SW 1271 (cell line): ENCODE results near the gene CALML4.
"Not testable (repeated sequence)": the region's sequence is repeated elsewhere in the genome, so short reads cannot be mapped to it uniquely, and the experiment has no call there.

Experiments used
- DNase-seq, 2 experiments: peaks; one replicate each; lab custom pipeline; 2025; lab: John Stamatoyannopoulos, UW

The CALML4 gene

GRCh38 chr15:68208136-68208535 lies 3.0 kb upstream of the CALML4 start:
- no peak for DNase-seq

GRCh38 chr15:68207176-68207935 lies 2.2 kb upstream of the CALML4 start:
- DNase-seq, result no peak

- no peak for DNase-seq
Observed at GRCh38 chr15:68206711-68207151, 1.6 kb upstream of the CALML4 start.

- no peak for DNase-seq
Observed at GRCh38 chr15:68205954-68206539, 915 bp upstream of the CALML4 start.

- DNase-seq, result no peak
Observed at GRCh38 chr15:68205558-68205944, 419 bp upstream of the CALML4 start.

GRCh38 chr15:68204361-68204760 lies 771 bp downstream of the CALML4 start:
- DNase-seq, result no peak

- no peak for DNase-seq
Observed at GRCh38 chr15:68203956-68204355, 1.2 kb downstream of the CALML4 start.

- no peak for DNase-seq
Observed at GRCh38 chr15:68203486-68203885, 1.6 kb downstream of the CALML4 start.

- DNase-seq, result not testable (repeated sequence)
Observed at GRCh38 chr15:68202994-68203393, 2.1 kb downstream of the CALML4 start.

GRCh38 chr15:68201879-68202261 lies 3.3 kb downstream of the CALML4 start:
- DNase-seq, result no peak

- DNase-seq, result no peak
Observed at GRCh38 chr15:68201153-68201878, 3.8 kb downstream of the CALML4 start.

GRCh38 chr15:68200016-68200861 lies 4.9 kb downstream of the CALML4 start:
- no peak for DNase-seq

- DNase-seq, result no peak
Observed at GRCh38 chr15:68199340-68199739, 5.8 kb downstream of the CALML4 start.

- no peak for DNase-seq
Observed at GRCh38 chr15:68197661-68198437, 7.3 kb downstream of the CALML4 start.

GRCh38 chr15:68197170-68197492 lies 8.0 kb downstream of the CALML4 start:
- no peak for DNase-seq

- DNase-seq, result no peak
Observed at GRCh38 chr15:68196445-68197169, 8.5 kb downstream of the CALML4 start.

- no peak for DNase-seq
Observed at GRCh38 chr15:68195336-68196112, 9.6 kb downstream of the CALML4 start.

GRCh38 chr15:68192804-68193486 lies 12.2 kb downstream of the CALML4 start:
- no peak for DNase-seq

- DNase-seq, result no peak
Observed at GRCh38 chr15:68192117-68192516, 13.0 kb downstream of the CALML4 start.
